H1 (cell line): ENCODE measurements around the gene WDR13.
A peak's percentile ranks its signal among the peaks of the same experiment; 100 is the strongest.

Experiments used
- BACH1 ChIP-seq: IDR thresholded peaks from 2 replicates; pipeline ENCODE4 v1.6.1; 2012; ENCODE audit warnings: low read length, improper control_type of control experiment
- CBX8 ChIP-seq: fragments of 300-800, 300-1000 bp; sonication (generic); IDR thresholded peaks from 2 replicates; pipeline ENCODE4 v1.7.1; 2016; ENCODE audit warnings: low read depth, low read length, borderline replicate concordance
- CHD2 ChIP-seq: IDR thresholded peaks from 2 replicates; pipeline ENCODE4 v1.6.1; 2012; ENCODE audit warnings: low read length, improper control_type of control experiment
- FOSL1 ChIP-seq: IDR thresholded peaks from 2 replicates; pipeline ENCODE4 v1.6.1; 2011; ENCODE audit warnings: mild to moderate bottlenecking, low read depth, low read length, moderate library complexity; ENCODE audit not compliant: insufficient read depth
- JUN ChIP-seq: IDR thresholded peaks from 2 replicates; pipeline ENCODE4 v1.6.1; 2011; ENCODE audit warnings: low read depth, mild to moderate bottlenecking, improper control_type of control experiment, low read length
- POLR2A ChIP-seq, 2 experiments: IDR thresholded peaks; 1 replicate in 1 of 2; 2 replicates in 1 of 2; pipeline ENCODE4 v1.6.1; 2011; ENCODE audit warnings: low read depth in 2 of 2, low read length in 2 of 2, mild to moderate bottlenecking in 2 of 2; ENCODE audit errors: control extremely low read depth in 1 of 2
- RAD21 ChIP-seq, 2 experiments: IDR thresholded peaks in 1 of 2; conservative IDR thresholded peaks in 1 of 2; 2 replicates each; pipeline ENCODE4 v1.6.1; 2011; ENCODE audit warnings: low read depth in 2 of 2, low read length in 2 of 2, improper control_type of control experiment in 1 of 2, inconsistent platforms in 1 of 2, mild to moderate bottlenecking in 1 of 2, moderate library complexity in 1 of 2
- SIN3A ChIP-seq, 2 experiments: IDR thresholded peaks in 1 of 2; conservative IDR thresholded peaks in 1 of 2; 2 replicates each; pipeline ENCODE4 v1.6.1; 2011 to 2012; ENCODE audit warnings: low read length in 2 of 2, improper control_type of control experiment in 1 of 2, low read depth in 1 of 2, mild to moderate bottlenecking in 1 of 2
- YY1 ChIP-seq: IDR thresholded peaks from 2 replicates; pipeline ENCODE4 v1.6.1; 2011; ENCODE audit warnings: low read depth, mild to moderate bottlenecking, low read length
- TF ChIP-seq, protein P1 (sequence below), 3 experiments: IDR thresholded peaks; 1 replicate in 2 of 3; 2 replicates in 1 of 3; pipeline versions ENCODE4 v1.5.1 to v1.6.1; 2011; ENCODE audit warnings: low read length in 3 of 3, mild to moderate bottlenecking in 3 of 3, inconsistent platforms in 2 of 3, low read depth in 1 of 3, moderate library complexity in 1 of 3; ENCODE audit not compliant: insufficient read depth in 1 of 3; ENCODE audit errors: control extremely low read depth in 1 of 3
- TF ChIP-seq, protein P2 (sequence below): IDR thresholded peaks from 2 replicates; pipeline ENCODE4 v1.6.1; 2011; ENCODE audit warnings: low read length, improper control_type of control experiment

DNA sequence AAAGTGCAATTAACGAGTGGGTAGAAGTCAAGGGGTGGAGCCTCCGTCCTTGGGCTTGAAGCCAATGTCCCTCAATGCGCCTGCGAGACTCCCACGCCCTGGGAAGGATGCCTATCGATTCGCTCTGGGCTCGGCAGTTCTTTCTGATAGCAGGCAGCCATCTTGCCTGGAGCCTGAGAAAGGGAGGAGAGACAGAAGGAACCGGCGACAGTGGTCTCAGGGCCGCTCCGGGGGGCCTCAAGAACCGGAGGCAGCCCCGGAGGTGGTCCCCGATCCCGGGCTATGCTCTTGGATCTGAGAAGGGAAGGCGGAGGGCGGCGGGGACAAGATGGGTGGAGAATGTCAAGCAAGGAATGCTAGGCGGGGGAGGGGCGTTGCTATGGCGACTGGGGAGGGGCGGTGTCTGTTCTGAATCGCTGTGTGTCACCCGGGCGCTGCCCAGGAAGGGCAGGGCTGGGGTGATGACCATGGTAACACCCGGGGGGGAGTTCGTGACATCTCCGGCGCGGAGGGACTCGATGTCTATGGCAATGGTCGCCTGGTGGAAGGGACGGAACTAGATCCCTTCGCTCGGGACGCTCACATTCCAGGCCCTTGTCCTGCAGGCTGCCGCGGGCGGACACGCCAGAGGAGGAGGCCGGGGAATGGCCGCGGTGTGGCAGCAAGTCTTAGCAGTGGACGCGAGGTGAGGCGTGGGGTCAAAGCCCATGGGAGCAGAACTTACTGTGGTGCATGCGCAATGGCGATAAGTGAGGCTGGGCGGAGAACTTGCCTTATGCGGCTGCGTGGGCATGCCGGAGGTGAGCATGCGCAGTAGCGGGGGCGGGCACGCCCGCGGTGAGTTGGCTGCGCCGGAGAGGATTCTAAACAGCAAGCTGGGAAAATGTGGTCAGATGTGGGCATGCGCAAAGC lies at the start of gene WDR13:
- TF ChIP-seq, protein P1, sequence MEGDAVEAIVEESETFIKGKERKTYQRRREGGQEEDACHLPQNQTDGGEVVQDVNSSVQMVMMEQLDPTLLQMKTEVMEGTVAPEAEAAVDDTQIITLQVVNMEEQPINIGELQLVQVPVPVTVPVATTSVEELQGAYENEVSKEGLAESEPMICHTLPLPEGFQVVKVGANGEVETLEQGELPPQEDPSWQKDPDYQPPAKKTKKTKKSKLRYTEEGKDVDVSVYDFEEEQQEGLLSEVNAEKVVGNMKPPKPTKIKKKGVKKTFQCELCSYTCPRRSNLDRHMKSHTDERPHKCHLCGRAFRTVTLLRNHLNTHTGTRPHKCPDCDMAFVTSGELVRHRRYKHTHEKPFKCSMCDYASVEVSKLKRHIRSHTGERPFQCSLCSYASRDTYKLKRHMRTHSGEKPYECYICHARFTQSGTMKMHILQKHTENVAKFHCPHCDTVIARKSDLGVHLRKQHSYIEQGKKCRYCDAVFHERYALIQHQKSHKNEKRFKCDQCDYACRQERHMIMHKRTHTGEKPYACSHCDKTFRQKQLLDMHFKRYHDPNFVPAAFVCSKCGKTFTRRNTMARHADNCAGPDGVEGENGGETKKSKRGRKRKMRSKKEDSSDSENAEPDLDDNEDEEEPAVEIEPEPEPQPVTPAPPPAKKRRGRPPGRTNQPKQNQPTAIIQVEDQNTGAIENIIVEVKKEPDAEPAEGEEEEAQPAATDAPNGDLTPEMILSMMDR (IDR thresholded peaks at IDR 0.05; ENCODE audit: control extremely low read depth in 1 of 3, insufficient read depth in 1 of 3, low read depth in 1 of 3, low read length in 3 of 3), result no peak
- no peak for TF ChIP-seq RAD21 (IDR thresholded peaks at IDR 0.05 in 1 of 2, conservative IDR thresholded peaks at IDR 0.05 in 1 of 2; ENCODE audit: low read depth in 2 of 2, low read length in 2 of 2)
- peak in 1 of 2 experiments; percentile 16; a peak in 1 of 3 replicates for TF ChIP-seq POLR2A (IDR thresholded peaks at IDR 0.05; ENCODE audit: control extremely low read depth in 1 of 2, low read depth in 2 of 2, low read length in 2 of 2)
- no peak for TF ChIP-seq CHD2
- no peak for TF ChIP-seq JUN
- no peak for TF ChIP-seq CBX8
- peak in 1 of 2 experiments; percentile 86; a peak in 2 of 4 replicates for TF ChIP-seq SIN3A (conservative IDR thresholded peaks at IDR 0.05 in 1 of 2, IDR thresholded peaks at IDR 0.05 in 1 of 2; ENCODE audit: low read depth in 1 of 2, low read length in 2 of 2)
- TF ChIP-seq, protein P2, sequence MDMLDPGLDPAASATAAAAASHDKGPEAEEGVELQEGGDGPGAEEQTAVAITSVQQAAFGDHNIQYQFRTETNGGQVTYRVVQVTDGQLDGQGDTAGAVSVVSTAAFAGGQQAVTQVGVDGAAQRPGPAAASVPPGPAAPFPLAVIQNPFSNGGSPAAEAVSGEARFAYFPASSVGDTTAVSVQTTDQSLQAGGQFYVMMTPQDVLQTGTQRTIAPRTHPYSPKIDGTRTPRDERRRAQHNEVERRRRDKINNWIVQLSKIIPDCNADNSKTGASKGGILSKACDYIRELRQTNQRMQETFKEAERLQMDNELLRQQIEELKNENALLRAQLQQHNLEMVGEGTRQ, result no peak
- peak; percentile 96 for TF ChIP-seq YY1
- TF ChIP-seq FOSL1, result no peak
- TF ChIP-seq BACH1, result peak; percentile 45; the same call in 1 of the 2 replicates
